Measurements from ENCODE around the gene BMP7.

GRCh38 chr20:57244221-57244585, 22.2 kb downstream of the BMP7 start:
- TF ChIP-seq, protein P1, sequence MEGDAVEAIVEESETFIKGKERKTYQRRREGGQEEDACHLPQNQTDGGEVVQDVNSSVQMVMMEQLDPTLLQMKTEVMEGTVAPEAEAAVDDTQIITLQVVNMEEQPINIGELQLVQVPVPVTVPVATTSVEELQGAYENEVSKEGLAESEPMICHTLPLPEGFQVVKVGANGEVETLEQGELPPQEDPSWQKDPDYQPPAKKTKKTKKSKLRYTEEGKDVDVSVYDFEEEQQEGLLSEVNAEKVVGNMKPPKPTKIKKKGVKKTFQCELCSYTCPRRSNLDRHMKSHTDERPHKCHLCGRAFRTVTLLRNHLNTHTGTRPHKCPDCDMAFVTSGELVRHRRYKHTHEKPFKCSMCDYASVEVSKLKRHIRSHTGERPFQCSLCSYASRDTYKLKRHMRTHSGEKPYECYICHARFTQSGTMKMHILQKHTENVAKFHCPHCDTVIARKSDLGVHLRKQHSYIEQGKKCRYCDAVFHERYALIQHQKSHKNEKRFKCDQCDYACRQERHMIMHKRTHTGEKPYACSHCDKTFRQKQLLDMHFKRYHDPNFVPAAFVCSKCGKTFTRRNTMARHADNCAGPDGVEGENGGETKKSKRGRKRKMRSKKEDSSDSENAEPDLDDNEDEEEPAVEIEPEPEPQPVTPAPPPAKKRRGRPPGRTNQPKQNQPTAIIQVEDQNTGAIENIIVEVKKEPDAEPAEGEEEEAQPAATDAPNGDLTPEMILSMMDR (conservative IDR thresholded peaks at IDR 0.05; ENCODE audit: low read length): no peak
- no peak for TF ChIP-seq EZH2phosphoT487 (IDR thresholded peaks at IDR 0.05; ENCODE audit: borderline replicate concordance)
